Smooth muscle cell (in vitro differentiated cells): Measurements from ENCODE around the gene OR2B6. TPM values are rescaled to one million over a fixed set of nuclear protein-coding genes. Genes with fewer than 3 reads are reported as not detected.

Experiments
- DNase-seq: peaks from one replicate; lab custom pipeline; 2025; ENCODE audit not compliant: unreplicated experiment; lab: John Stamatoyannopoulos, UW
- H2AFZ ChIP-seq: fragments of 200-600 bp; sonication (generic); 2 replicates; pipeline ENCODE4 v1.6.0; 2016; ENCODE audit warnings: antibody characterized with exemption, low read depth, mild to moderate bottlenecking
- H3F3A ChIP-seq: fragments of 200-600 bp; sonication (generic); 2 replicates; pipeline ENCODE4 v1.6.0; 2017; ENCODE audit warnings: antibody characterized with exemption, low read depth
- H3K27ac ChIP-seq: fragments of 200-600 bp; sonication (generic); 2 replicates; pipeline ENCODE4 v1.5.1; 2016; ENCODE audit warnings: low read depth, mild to moderate bottlenecking
- H3K27me3 ChIP-seq: fragments of 200-600 bp; sonication (generic); 2 replicates; pipeline ENCODE4 v1.6.1; 2016; ENCODE audit warnings: low read depth, mild to moderate bottlenecking
- H3K36me3 ChIP-seq: fragments of 200-600 bp; sonication (generic); 2 replicates; pipeline ENCODE4 v1.5.1; 2016; ENCODE audit warnings: low read depth
- H3K4me1 ChIP-seq: fragments of 200-600 bp; sonication (generic); 2 replicates; pipeline ENCODE4 v1.5.1; 2016; ENCODE audit warnings: low read depth
- H3K4me2 ChIP-seq: fragments of 200-600 bp; sonication (generic); 2 replicates; pipeline ENCODE4 v1.6.0; 2016; ENCODE audit warnings: mild to moderate bottlenecking
- H3K4me3 ChIP-seq: fragments of 200-600 bp; sonication (generic); 2 replicates; pipeline ENCODE4 v1.5.1; 2016; ENCODE audit warnings: mild to moderate bottlenecking
- H3K79me2 ChIP-seq: fragments of 200-600 bp; sonication (generic); 2 replicates; pipeline ENCODE4 v1.6.0; 2016; ENCODE audit warnings: low read depth, mild to moderate bottlenecking
- H3K9ac ChIP-seq: fragments of 200-600 bp; sonication (generic); 2 replicates; pipeline ENCODE4 v1.6.0; 2016; ENCODE audit warnings: low read depth
- H3K9me3 ChIP-seq: fragments of 200-600 bp; sonication (generic); replicated peaks from 2 replicates; pipeline ENCODE4 v1.5.1; 2016; ENCODE audit warnings: low read depth
- H4K20me1 ChIP-seq: fragments of 200-600 bp; sonication (generic); 2 replicates; pipeline ENCODE4 v1.6.0; 2016; ENCODE audit warnings: low read depth
- WGBS: methylation state at CpG from one replicate; pipeline ENCODE4 v1.1.7; 2016; ENCODE audit warnings: low lambda C conversion rate; 5-methylcytosine and 5-hydroxymethylcytosine counted together
- polyA plus RNA-seq: library from polyadenylated mRNA; unstranded; fragments of >200 nt; fragmentation: Nextera tagmentation; extraction: Ambion mirVana; gene quantifications from 2 replicates; pipeline ENCODE4 v1.2.1, GENCODE V29; 2016
- total RNA-seq: library from RNA; depleted of rRNA; stranded (reverse); fragments of >200 nt; gene quantifications from 2 replicates; pipeline ENCODE4 v1.2.3, GENCODE V29; 2014
- TF ChIP-seq, protein P1 (sequence below): fragments of 200-600 bp; sonication (generic); IDR thresholded peaks from 2 replicates; pipeline ENCODE4 v1.5.1; 2017; ENCODE audit warnings: borderline replicate concordance, mild to moderate bottlenecking, antibody characterized with exemption; ENCODE audit not compliant: insufficient read depth, poor library complexity, severe bottlenecking

The OR2B6 gene
- total and polyA plus RNA-seq, 2 experiments from 2014 or later = not detected

DNA sequence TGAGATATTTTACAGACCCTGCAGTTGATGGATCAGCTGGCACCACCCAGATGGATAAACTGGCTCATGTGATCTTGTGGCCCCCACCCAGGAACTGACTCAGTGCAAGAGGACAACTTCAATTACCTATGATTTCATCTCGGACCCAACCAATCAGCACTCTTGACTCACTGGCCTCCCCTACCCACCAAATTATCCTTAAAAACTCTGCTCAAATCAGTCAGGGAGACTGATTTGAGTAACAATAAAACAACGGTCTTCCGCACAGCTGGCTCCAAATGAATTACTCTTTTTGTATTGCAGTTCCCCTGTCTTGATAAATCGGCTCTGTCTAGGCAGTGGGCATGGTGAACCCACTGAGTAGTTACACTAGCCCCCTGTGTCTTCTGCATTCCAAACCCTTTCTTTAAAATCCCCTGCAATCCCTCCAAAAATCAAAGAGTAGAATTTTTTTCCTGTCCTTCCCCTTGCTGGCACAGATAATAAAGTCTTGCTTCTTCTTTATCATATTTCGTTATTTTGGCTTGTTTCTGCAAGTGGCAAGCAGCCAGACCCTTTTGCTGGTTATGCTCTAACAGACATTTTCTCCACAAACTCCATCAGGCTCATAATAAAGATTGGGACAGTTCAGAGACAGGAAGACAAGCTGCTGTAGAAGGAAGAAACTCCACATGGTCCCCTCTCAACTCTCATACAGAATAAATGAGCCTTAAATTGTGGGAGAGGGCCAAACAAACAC is 48.3 kb downstream of the OR2B6 start:
- TF ChIP-seq, protein P1, sequence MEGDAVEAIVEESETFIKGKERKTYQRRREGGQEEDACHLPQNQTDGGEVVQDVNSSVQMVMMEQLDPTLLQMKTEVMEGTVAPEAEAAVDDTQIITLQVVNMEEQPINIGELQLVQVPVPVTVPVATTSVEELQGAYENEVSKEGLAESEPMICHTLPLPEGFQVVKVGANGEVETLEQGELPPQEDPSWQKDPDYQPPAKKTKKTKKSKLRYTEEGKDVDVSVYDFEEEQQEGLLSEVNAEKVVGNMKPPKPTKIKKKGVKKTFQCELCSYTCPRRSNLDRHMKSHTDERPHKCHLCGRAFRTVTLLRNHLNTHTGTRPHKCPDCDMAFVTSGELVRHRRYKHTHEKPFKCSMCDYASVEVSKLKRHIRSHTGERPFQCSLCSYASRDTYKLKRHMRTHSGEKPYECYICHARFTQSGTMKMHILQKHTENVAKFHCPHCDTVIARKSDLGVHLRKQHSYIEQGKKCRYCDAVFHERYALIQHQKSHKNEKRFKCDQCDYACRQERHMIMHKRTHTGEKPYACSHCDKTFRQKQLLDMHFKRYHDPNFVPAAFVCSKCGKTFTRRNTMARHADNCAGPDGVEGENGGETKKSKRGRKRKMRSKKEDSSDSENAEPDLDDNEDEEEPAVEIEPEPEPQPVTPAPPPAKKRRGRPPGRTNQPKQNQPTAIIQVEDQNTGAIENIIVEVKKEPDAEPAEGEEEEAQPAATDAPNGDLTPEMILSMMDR = no peak
- Histone ChIP-seq H3K36me3 (no peaks in the 10 kb centered on the region), H3K4me2 (no peak overlapping the region), H3F3A (no peaks in the 10 kb centered on the region), H3K9me3 (no peaks in the 10 kb centered on the region), H3K79me2 (no peaks in the 10 kb centered on the region), H3K27ac (no peak overlapping the region), H4K20me1 (no peaks in the 10 kb centered on the region), H3K4me1 (peaks cover 10% of the 10 kb centered on the region), H3K4me3 (no peak overlapping the region), H3K27me3 (no peaks in the 10 kb centered on the region), H3K9ac (no peak overlapping the region), H2AFZ (no peak overlapping the region)
- no peak for DNase-seq
- 76% methylated on average over 5 of the region's 5 CpGs for WGBS

DNA sequence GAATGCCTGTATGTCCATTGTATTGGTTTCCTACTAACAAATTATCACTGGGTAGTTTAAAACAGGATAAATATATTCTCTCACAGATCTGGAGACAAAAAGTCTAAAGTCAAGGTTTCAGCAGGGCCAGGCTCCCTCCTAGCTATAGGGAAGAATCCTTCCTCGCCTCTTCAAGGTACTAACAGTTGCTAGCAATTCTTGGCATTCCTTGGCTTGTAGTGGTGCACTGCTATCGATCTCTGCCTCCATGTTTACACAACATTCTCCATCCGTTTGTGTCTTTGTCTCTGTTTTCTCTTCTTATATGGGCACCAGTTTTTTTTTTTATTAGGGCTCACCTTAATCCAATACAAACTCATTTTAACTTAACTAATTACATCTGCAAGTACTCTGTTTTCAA is 48.9 kb downstream of the OR2B6 start:
- no peak overlapping the region for H3K4me3 ChIP-seq
- H3K79me2 ChIP-seq = no peaks in the 10 kb centered on the region
- H3K4me1 ChIP-seq = peaks cover 10% of the 10 kb centered on the region
- 43% methylated on average over 3 of the region's 3 CpGs for WGBS
- no peaks in the 10 kb centered on the region for H3K27me3 ChIP-seq
- TF ChIP-seq, protein P1 = no peak
- H3K27ac ChIP-seq = no peak overlapping the region
- H3K36me3 ChIP-seq = no peaks in the 10 kb centered on the region
- no peak overlapping the region for H2AFZ ChIP-seq
- H3K9me3 ChIP-seq = no peaks in the 10 kb centered on the region
- H4K20me1 ChIP-seq = no peaks in the 10 kb centered on the region
- H3K9ac ChIP-seq = no peak overlapping the region
- no peak for DNase-seq
- H3F3A ChIP-seq = no peaks in the 10 kb centered on the region
- no peak overlapping the region for H3K4me2 ChIP-seq

Other genes with a start within 250 kb of the OR2B6 start
- gene OR2B2, start 44.8 kb upstream of the OR2B6 start, total RNA-seq = not detected in 2 replicates
- not detected in 2 replicates for gene OR2B2, start 44.8 kb upstream of the OR2B6 start, polyA plus RNA-seq
- gene ZNF165, start 123.3 kb downstream of the OR2B6 start, total RNA-seq = 0.49 and 0.72 TPM in 2 replicates
- gene ZNF165, start 123.3 kb downstream of the OR2B6 start, polyA plus RNA-seq = 0.29 and 0.46 TPM in 2 replicates
- 0.81 and 1.1 TPM in 2 replicates for gene ZSCAN16, start 167.4 kb downstream of the OR2B6 start, total RNA-seq
- 0.86 and 3.5 TPM in 2 replicates for gene ZSCAN16, start 167.4 kb downstream of the OR2B6 start, polyA plus RNA-seq
- gene ZKSCAN8, start 184.6 kb downstream of the OR2B6 start, total RNA-seq = 19.9 and 23.0 TPM in 2 replicates
- gene ZKSCAN8, start 184.6 kb downstream of the OR2B6 start, polyA plus RNA-seq = 4.1 and 5.5 TPM in 2 replicates